GM12878 (cell line): Measurements from ENCODE around the gene SCN11A. TPM values are rescaled to one million over a fixed set of nuclear protein-coding genes. Genes with fewer than 3 reads are reported as not detected.

ENCODE experiments used
- ATAC-seq: fragments of 200-7000 bp; cut with Tn5 transposase; 3 replicates; pipeline ENCODE4 v1.9.1; 2020; ENCODE audit warnings: mild to moderate bottlenecking, moderate library complexity
- BruUV-seq: library from RNA; stranded (reverse); fragments of 400-500 nt; replicated peaks from 2 replicates; lab custom pipeline; 2021; lab: Mats Ljungman, UMichigan
- CTCF ChIA-PET: fragments of 300-600 bp; sonication (Branson Sonifier 250); formaldehyde crosslinking; extraction: SDS; loops from one replicate; lab custom pipeline; 2021; ENCODE audit warnings: inconsistent platforms; lab: Yijun Ruan, JAX
- POLR2A ChIA-PET: fragments of 350-600 bp; formaldehyde crosslinking; extraction: SDS; loops from one replicate; lab custom pipeline; 2021; ENCODE audit warnings: inconsistent platforms; lab: Charles Lee
- RAD21 ChIA-PET: fragments of 300-600 bp; sonication (Branson Sonifier 250); formaldehyde crosslinking; loops from one replicate; lab custom pipeline; 2023; ENCODE audit warnings: antibody characterized with exemption; ENCODE audit not compliant: unreplicated experiment; lab: Charles Lee
- SMC1A ChIA-PET: fragments of 300-600 bp; sonication (Branson Sonifier 250); formaldehyde crosslinking; loops from one replicate; lab custom pipeline; 2023; ENCODE audit not compliant: unreplicated experiment, uncharacterized antibody; lab: Charles Lee
- DNase-seq: peaks from one replicate; pipeline ENCODE4 v3.0.0-alpha.2; 2011; ENCODE audit warnings: low read depth, low spot score
- FAIRE-seq: peaks from 3 replicates; lab custom pipeline; 2011; peaks lifted over from hg19 to GRCh38; lab: Jason Lieb, UNC
- H2AFZ ChIP-seq: 2 replicates; pipeline ENCODE4 v1.6.0; 2011; ENCODE audit warnings: low read depth, low read length, control low read depth; ENCODE audit not compliant: control insufficient read depth
- H3K27ac ChIP-seq: 2 replicates; pipeline ENCODE4 v1.5.1; 2011; ENCODE audit warnings: control low read depth; ENCODE audit not compliant: control insufficient read depth, insufficient read depth
- H3K27me3 ChIP-seq, 2 experiments: replicated peaks in 1 of 2; 2 replicates each; pipeline versions ENCODE4 v1.6.0 to v1.6.1; 2011; ENCODE audit warnings: low read length in 1 of 2; ENCODE audit not compliant: control insufficient read depth in 2 of 2, insufficient read depth in 2 of 2
- H3K36me3 ChIP-seq, 2 experiments: 2 replicates each; pipeline ENCODE4 v1.5.1; 2011; ENCODE audit warnings: low read length in 1 of 2; ENCODE audit not compliant: control insufficient read depth in 2 of 2, insufficient read depth in 2 of 2
- H3K4me1 ChIP-seq: 2 replicates; pipeline ENCODE4 v1.6.1; 2011; ENCODE audit warnings: mild to moderate bottlenecking, low read length, moderate library complexity, mixed read lengths; ENCODE audit not compliant: control insufficient read depth, insufficient read depth
- H3K4me2 ChIP-seq: 2 replicates; pipeline ENCODE4 v1.6.0; 2011; ENCODE audit warnings: control low read depth; ENCODE audit not compliant: control insufficient read depth, insufficient read depth
- H3K4me3 ChIP-seq: fragments of 200-600 bp; sonication (generic); 2 replicates; pipeline ENCODE4 v1.5.1; 2016
- H3K79me2 ChIP-seq: 2 replicates; pipeline ENCODE4 v1.6.0; 2011; ENCODE audit warnings: low read length; ENCODE audit not compliant: control insufficient read depth, insufficient read depth
- H3K9ac ChIP-seq: 2 replicates; pipeline ENCODE4 v1.8.0; 2011; ENCODE audit warnings: low read length, control low read depth, mixed read lengths; ENCODE audit not compliant: control insufficient read depth, insufficient read depth
- H3K9me3 ChIP-seq: replicated peaks from 3 replicates; pipeline ENCODE4 v1.5.1; 2011; ENCODE audit warnings: mild to moderate bottlenecking, low read length; ENCODE audit not compliant: control insufficient read depth, insufficient read depth
- H4K20me1 ChIP-seq: 2 replicates; pipeline ENCODE4 v1.6.0; 2011; ENCODE audit not compliant: control insufficient read depth, insufficient read depth
- CHD2 ChIP-seq: IDR thresholded peaks from 2 replicates; pipeline ENCODE4 v1.6.1; 2011; ENCODE audit warnings: low read depth, low read length, improper control_type of control experiment, borderline replicate concordance
- DPF2 ChIP-seq: fragments of 450-650 bp; IDR thresholded peaks from 2 replicates; pipeline ENCODE4 v1.6.1; 2017; ENCODE audit warnings: mild to moderate bottlenecking
- FOS ChIP-seq: IDR thresholded peaks from 3 replicates; pipeline ENCODE4 v1.6.1; 2011; ENCODE audit warnings: borderline replicate concordance; ENCODE audit not compliant: insufficient read length; ENCODE audit errors: extremely low read depth
- TAF1 ChIP-seq: IDR thresholded peaks from 2 replicates; pipeline ENCODE4 v1.6.1; 2011; ENCODE audit warnings: mild to moderate bottlenecking, low read depth, low read length, borderline replicate concordance
- ZNF24 ChIP-seq: fragments of 450-650 bp; IDR thresholded peaks from 2 replicates; pipeline ENCODE4 v1.6.1; 2017; ENCODE audit warnings: antibody characterized with exemption, mild to moderate bottlenecking
- WGBS: methylation state at CpG from one replicate; pipeline ENCODE4 v1.1.6; 2016; ENCODE audit warnings: low lambda C conversion rate; ENCODE audit not compliant: insufficient replicate concordance, insufficient coverage; ENCODE audit errors: missing lambda C conversion rate; 5-methylcytosine and 5-hydroxymethylcytosine counted together
- in situ Hi-C: fragments of 300-500 bp; cut with MboI; formaldehyde crosslinking; loops from 9 replicates; pipeline ENCODE4 v1.14.3; 2018; ENCODE audit warnings: mixed read lengths
- intact Hi-C: fragments of 100-400 bp; cut with micrococcal nuclease; formaldehyde crosslinking; loops from one replicate; pipeline ENCODE4 v1.14.2; 2022; ENCODE audit not compliant: unreplicated experiment
- polyA plus RNA-seq, 11 experiments: library from polyadenylated mRNA; depleted of rRNA in 4 of 11; unstranded in 6 of 11; stranded (reverse) in 5 of 11; fragments of >200 nt; fragmentation: Nextera tagmentation in 4 of 11; fragmentation: Illumina TruSeq in 1 of 11; extraction: Ambion mirVana in 4 of 11; extraction: Trizol in 1 of 11; gene quantifications; 1 replicate in 1 of 11; 2 replicates in 10 of 11; pipeline versions ENCODE4 v1.2.1 to v1.2.3, GENCODE V29; 2011 to 2016; ENCODE audit warnings: inconsistent platforms in 2 of 11, missing spikeins in 2 of 11, low read depth in 1 of 11
- total RNA-seq, 4 experiments: library from RNA; depleted of rRNA in 3 of 4; stranded (reverse); fragments of >200 nt in 3 of 4; fragmentation: Illumina TruSeq in 1 of 4; extraction: Trizol in 1 of 4; gene quantifications; 2 replicates each; pipeline versions ENCODE4 v1.2.1 to v1.2.3, GENCODE V29; 2013 to 2021

SCN11A gene
- total and polyA plus RNA-seq, 10 of the 15 experiments (the other 5 are each of a cell fraction or from before 2014, with no cell fraction given) = under 0.01 to 0.14 (median 0.03) TPM; not detected in 4

DNA sequence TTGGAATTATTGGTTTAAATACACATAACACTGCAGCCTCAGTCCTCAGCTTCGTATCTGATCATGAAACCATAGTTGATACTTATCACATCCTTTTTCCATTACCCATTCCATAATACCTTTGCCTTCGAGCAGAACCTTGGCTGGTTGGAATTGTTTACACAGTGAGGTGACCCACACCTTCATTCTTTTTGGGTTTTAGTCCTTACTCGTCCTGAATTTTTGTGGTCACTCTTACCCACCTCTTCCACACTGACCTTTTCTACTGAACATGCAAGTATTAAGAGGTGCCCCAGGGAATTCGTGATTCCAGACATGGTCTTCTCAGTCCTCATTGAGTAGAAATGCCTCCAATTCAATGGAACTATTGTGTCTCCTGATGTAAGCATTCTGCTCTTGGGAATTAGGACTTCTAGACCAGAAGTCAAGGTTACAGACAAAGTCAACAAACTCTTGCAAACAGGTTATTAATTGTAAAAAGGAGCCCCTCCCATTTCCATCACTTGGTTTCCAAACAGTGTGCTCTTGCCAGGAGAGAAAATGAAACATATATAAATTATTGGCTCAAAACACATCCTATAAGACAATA, 37.7 kb downstream of the SCN11A start (continued):
- TF ChIP-seq ZNF24 = no peak
- TF ChIP-seq FOS = no peak
- TF ChIP-seq CHD2 = no peak
- no peak for TF ChIP-seq TAF1

DNA sequence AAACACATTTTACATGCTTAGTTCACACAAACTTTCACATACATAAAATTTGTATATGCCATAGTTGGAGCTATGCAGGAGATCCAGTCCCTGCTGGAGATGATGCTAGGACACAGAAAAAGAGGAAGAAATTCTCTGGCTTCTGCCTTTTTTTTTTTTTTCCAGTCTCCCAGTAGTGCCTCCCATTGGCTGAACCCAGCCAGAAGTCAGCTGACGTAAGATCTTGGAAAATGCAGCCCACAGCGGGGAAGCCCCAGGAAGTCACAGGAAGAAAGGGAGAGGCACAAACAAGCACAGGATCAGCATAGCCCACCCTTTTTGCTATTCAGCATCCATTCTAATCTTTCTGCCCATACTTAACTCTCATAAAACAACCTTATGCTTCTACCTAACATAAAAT, 38.5 kb downstream of the SCN11A start:
- H3K36me3 ChIP-seq = no peaks in the 10 kb centered on the region
- SMC1A ChIA-PET = interaction anchor here (0.9 kb wide), 1 partner anchor 16 kb away, joined by 3 read pairs; no protein-coding TSS in a partner anchor
- CTCF ChIA-PET = interaction anchor here (0.6 to 6.2 kb wide), 3 partner anchors 12 to 149 kb away, joined by 3 to 62 read pairs (median 5); no protein-coding TSS in a partner anchor
- H3K9me3 ChIP-seq = no peaks in the 10 kb centered on the region
- intact Hi-C loops = no loop called here
- FAIRE-seq (no peak), ATAC-seq (no peak)
- 53% methylated on average over 2 of the region's 2 CpGs for WGBS
- no TSS peak for BruUV-seq
- H3K4me2 ChIP-seq = no peak overlapping the region
- TF ChIP-seq DPF2 = no peak
- TF ChIP-seq, all 136 proteins: peak for 0
- no peak overlapping the region for H3K9ac ChIP-seq
- H2AFZ ChIP-seq = no peak overlapping the region
- RAD21 ChIA-PET = no interaction called here
- in situ Hi-C loops = no loop called here
- no peak overlapping the region for H3K4me3 ChIP-seq
- H3K27ac ChIP-seq = no peak overlapping the region
- no peaks in the 10 kb centered on the region for H3K4me1 ChIP-seq
- DNase-seq = no peak
- H3K27me3 ChIP-seq = no peaks in the 10 kb centered on the region
- POLR2A ChIA-PET = no interaction called here
- H3K79me2 ChIP-seq = no peaks in the 10 kb centered on the region
- no peaks in the 10 kb centered on the region for H4K20me1 ChIP-seq
